Parathyroid adenoma (tissue), 2 donors: ENCODE data around the gene ACBD6.

Source experiments
- H2AFZ ChIP-seq: fragments of 300-600 bp; sonication (generic); one replicate; pipeline ENCODE4 v1.7.0; 2017; ENCODE audit warnings: antibody characterized with exemption, mild to moderate bottlenecking
- H3K27ac ChIP-seq: fragments of 300-600 bp; sonication (generic); one replicate; pipeline ENCODE4 v1.7.0; 2017
- H3K27me3 ChIP-seq: fragments of 300-600 bp; sonication (generic); one replicate; pipeline ENCODE4 v1.7.0; 2017; ENCODE audit warnings: low read length; ENCODE audit not compliant: control insufficient read depth, insufficient read depth
- H3K36me3 ChIP-seq: fragments of 300-600 bp; sonication (generic); one replicate; pipeline ENCODE4 v1.7.0; 2017; ENCODE audit warnings: low read length; ENCODE audit not compliant: control insufficient read depth, insufficient read depth
- H3K4me1 ChIP-seq: fragments of 300-600 bp; sonication (generic); one replicate; pipeline ENCODE4 v1.7.0; 2017; ENCODE audit warnings: control low read depth
- H3K4me2 ChIP-seq: fragments of 300-600 bp; sonication (generic); one replicate; pipeline ENCODE4 v1.7.0; 2017; ENCODE audit warnings: low read length
- H3K4me3 ChIP-seq: fragments of 300-600 bp; sonication (generic); one replicate; pipeline ENCODE4 v1.7.0; 2017; ENCODE audit warnings: low read depth, low read length
- H3K79me2 ChIP-seq: fragments of 300-600 bp; sonication (generic); one replicate; pipeline ENCODE4 v1.7.0; 2017; ENCODE audit warnings: control low read depth
- H3K9ac ChIP-seq: fragments of 300-600 bp; sonication (generic); one replicate; pipeline ENCODE4 v1.7.0; 2017; ENCODE audit warnings: mild to moderate bottlenecking
- H3K9me3 ChIP-seq: fragments of 300-600 bp; sonication (generic); one replicate; pipeline ENCODE4 v1.7.0; 2017; ENCODE audit warnings: low read length; ENCODE audit not compliant: control insufficient read depth
- CTCF ChIP-seq: fragments of 300-600 bp; sonication (generic); IDR thresholded peaks from one replicate; pipeline ENCODE4 v1.7.0; 2017; ENCODE audit warnings: antibody characterized with exemption, mild to moderate bottlenecking
- donor health status: primary hyperparathyroidism.

ACBD6 gene

GRCh38 chr1:180528868-180529470 lies 26.6 kb upstream of the ACBD6 start:
- TF ChIP-seq CTCF = no peak
- Histone ChIP-seq H3K4me1 (no peaks in the 10 kb centered on the region), H3K79me2 (no peaks in the 10 kb centered on the region), H2AFZ (no peak overlapping the region), H3K4me3 (no peak overlapping the region), H3K4me2 (no peak overlapping the region), H3K36me3 (no peaks in the 10 kb centered on the region), H3K27ac (no peak overlapping the region), H3K27me3 (no peaks in the 10 kb centered on the region), H3K9ac (no peak overlapping the region), H3K9me3 (no peaks in the 10 kb centered on the region)

GRCh38 chr1:180527101-180527669 lies 24.8 kb upstream of the ACBD6 start:
- H3K9ac ChIP-seq = no peak overlapping the region
- no peaks in the 10 kb centered on the region for H3K9me3 ChIP-seq
- TF ChIP-seq CTCF = no peak
- no peaks in the 10 kb centered on the region for H3K27me3 ChIP-seq
- no peak overlapping the region for H2AFZ ChIP-seq
- H3K79me2 ChIP-seq = no peaks in the 10 kb centered on the region
- H3K4me1 ChIP-seq = no peaks in the 10 kb centered on the region
- no peak overlapping the region for H3K4me3 ChIP-seq
- H3K4me2 ChIP-seq = no peak overlapping the region
- no peaks in the 10 kb centered on the region for H3K36me3 ChIP-seq
- no peak overlapping the region for H3K27ac ChIP-seq

- no peaks in the 10 kb centered on the region for H3K79me2 ChIP-seq
- no peak overlapping the region for H3K4me2 ChIP-seq
- no peak overlapping the region for H3K9ac ChIP-seq
- no peak overlapping the region for H2AFZ ChIP-seq
- TF ChIP-seq CTCF = no peak
- no peak overlapping the region for H3K4me3 ChIP-seq
- H3K9me3 ChIP-seq = no peaks in the 10 kb centered on the region
- H3K36me3 ChIP-seq = no peaks in the 10 kb centered on the region
- no peaks in the 10 kb centered on the region for H3K27me3 ChIP-seq
- no peak overlapping the region for H3K27ac ChIP-seq
- H3K4me1 ChIP-seq = no peaks in the 10 kb centered on the region
Observed at GRCh38 chr1:180525715-180526039, 23.3 kb upstream of the ACBD6 start.

- Histone ChIP-seq H3K4me3 (no peak overlapping the region), H3K79me2 (no peaks in the 10 kb centered on the region), H3K27me3 (no peaks in the 10 kb centered on the region), H2AFZ (no peak overlapping the region), H3K9me3 (no peaks in the 10 kb centered on the region), H3K9ac (no peak overlapping the region), H3K4me2 (no peak overlapping the region), H3K36me3 (no peaks in the 10 kb centered on the region), H3K27ac (no peak overlapping the region), H3K4me1 (no peaks in the 10 kb centered on the region)
- no peak for TF ChIP-seq CTCF
Observed at GRCh38 chr1:180524915-180525714, 22.7 kb upstream of the ACBD6 start.
